Smooth muscle cell (in vitro differentiated cells): ENCODE results near the gene PLCL2. TPM values are rescaled to one million over a fixed set of nuclear protein-coding genes. Genes with fewer than 3 reads are reported as not detected.

Source experiments
- DNase-seq: peaks from one replicate; lab custom pipeline; 2025; ENCODE audit not compliant: unreplicated experiment; lab: John Stamatoyannopoulos, UW
- H2AFZ ChIP-seq: fragments of 200-600 bp; sonication (generic); 2 replicates; pipeline ENCODE4 v1.6.0; 2016; ENCODE audit warnings: antibody characterized with exemption, low read depth, mild to moderate bottlenecking
- H3F3A ChIP-seq: fragments of 200-600 bp; sonication (generic); 2 replicates; pipeline ENCODE4 v1.6.0; 2017; ENCODE audit warnings: antibody characterized with exemption, low read depth
- H3K27ac ChIP-seq: fragments of 200-600 bp; sonication (generic); 2 replicates; pipeline ENCODE4 v1.5.1; 2016; ENCODE audit warnings: low read depth, mild to moderate bottlenecking
- H3K27me3 ChIP-seq: fragments of 200-600 bp; sonication (generic); 2 replicates; pipeline ENCODE4 v1.6.1; 2016; ENCODE audit warnings: low read depth, mild to moderate bottlenecking
- H3K36me3 ChIP-seq: fragments of 200-600 bp; sonication (generic); 2 replicates; pipeline ENCODE4 v1.5.1; 2016; ENCODE audit warnings: low read depth
- H3K4me1 ChIP-seq: fragments of 200-600 bp; sonication (generic); 2 replicates; pipeline ENCODE4 v1.5.1; 2016; ENCODE audit warnings: low read depth
- H3K4me2 ChIP-seq: fragments of 200-600 bp; sonication (generic); 2 replicates; pipeline ENCODE4 v1.6.0; 2016; ENCODE audit warnings: mild to moderate bottlenecking
- H3K4me3 ChIP-seq: fragments of 200-600 bp; sonication (generic); 2 replicates; pipeline ENCODE4 v1.5.1; 2016; ENCODE audit warnings: mild to moderate bottlenecking
- H3K79me2 ChIP-seq: fragments of 200-600 bp; sonication (generic); 2 replicates; pipeline ENCODE4 v1.6.0; 2016; ENCODE audit warnings: low read depth, mild to moderate bottlenecking
- H3K9ac ChIP-seq: fragments of 200-600 bp; sonication (generic); 2 replicates; pipeline ENCODE4 v1.6.0; 2016; ENCODE audit warnings: low read depth
- H3K9me3 ChIP-seq: fragments of 200-600 bp; sonication (generic); replicated peaks from 2 replicates; pipeline ENCODE4 v1.5.1; 2016; ENCODE audit warnings: low read depth
- H4K20me1 ChIP-seq: fragments of 200-600 bp; sonication (generic); 2 replicates; pipeline ENCODE4 v1.6.0; 2016; ENCODE audit warnings: low read depth
- CTCF ChIP-seq: fragments of 200-600 bp; sonication (generic); IDR thresholded peaks from 2 replicates; pipeline ENCODE4 v1.5.1; 2017; ENCODE audit warnings: borderline replicate concordance, mild to moderate bottlenecking, antibody characterized with exemption; ENCODE audit not compliant: insufficient read depth, poor library complexity, severe bottlenecking
- WGBS: methylation state at CpG from one replicate; pipeline ENCODE4 v1.1.7; 2016; ENCODE audit warnings: low lambda C conversion rate; 5-methylcytosine and 5-hydroxymethylcytosine counted together
- polyA plus RNA-seq: library from polyadenylated mRNA; unstranded; fragments of >200 nt; fragmentation: Nextera tagmentation; extraction: Ambion mirVana; gene quantifications from 2 replicates; pipeline ENCODE4 v1.2.1, GENCODE V29; 2016
- total RNA-seq: library from RNA; depleted of rRNA; stranded (reverse); fragments of >200 nt; gene quantifications from 2 replicates; pipeline ENCODE4 v1.2.3, GENCODE V29; 2014

The PLCL2 gene
- total and polyA plus RNA-seq, 2 experiments from 2014 or later, result 2.1 to 5.0 TPM

GRCh38 chr3:16940769-16941700 lies 56.3 kb downstream of the PLCL2 start:
- Histone ChIP-seq H3K9ac (no peak overlapping the region), H4K20me1 (peaks cover 8% of the 10 kb centered on the region), H3K36me3 (no peaks in the 10 kb centered on the region), H3K4me3 (no peak overlapping the region), H3K4me2 (no peak overlapping the region), H2AFZ (no peak overlapping the region), H3K27me3 (no peaks in the 10 kb centered on the region), H3F3A (no peaks in the 10 kb centered on the region), H3K4me1 (peaks cover 3% of the 10 kb centered on the region), H3K9me3 (no peaks in the 10 kb centered on the region), H3K27ac (no peak overlapping the region), H3K79me2 (no peaks in the 10 kb centered on the region)
- no peak for DNase-seq
- WGBS, result 47% methylated on average over 7 of the region's 7 CpGs
- TF ChIP-seq CTCF, result no peak

- Histone ChIP-seq H3K27ac (no peak overlapping the region), H4K20me1 (peaks cover 8% of the 10 kb centered on the region)
- WGBS, result 81% methylated on average over 1 of the region's 1 CpG
Observed at GRCh38 chr3:16942955-16943354, 58.2 kb downstream of the PLCL2 start.

GRCh38 chr3:16943857-16944256 lies 59.1 kb downstream of the PLCL2 start:
- Histone ChIP-seq H2AFZ (no peak overlapping the region), H3K36me3 (no peaks in the 10 kb centered on the region), H3K4me1 (peaks cover 3% of the 10 kb centered on the region), H3K4me3 (no peak overlapping the region), H3K9ac (no peak overlapping the region), H3K79me2 (no peaks in the 10 kb centered on the region), H4K20me1 (peaks cover 7% of the 10 kb centered on the region), H3K27ac (no peak overlapping the region), H3K9me3 (no peaks in the 10 kb centered on the region), H3K27me3 (no peaks in the 10 kb centered on the region), H3K4me2 (no peak overlapping the region), H3F3A (no peaks in the 10 kb centered on the region)
- no peak for TF ChIP-seq CTCF
- no peak for DNase-seq

More at GRCh38 chr3:16942955-16943354, 58.2 kb downstream of the PLCL2 start:
- no peak overlapping the region for H3K9ac ChIP-seq
- peaks cover 3% of the 10 kb centered on the region for H3K4me1 ChIP-seq
- H2AFZ ChIP-seq, result no peak overlapping the region
- H3K4me2 ChIP-seq, result no peak overlapping the region
- no peaks in the 10 kb centered on the region for H3K27me3 ChIP-seq
- no peak overlapping the region for H3K4me3 ChIP-seq
- H3K79me2 ChIP-seq, result no peaks in the 10 kb centered on the region
- no peaks in the 10 kb centered on the region for H3F3A ChIP-seq
- TF ChIP-seq CTCF, result no peak
- DNase-seq, result no peak
- no peaks in the 10 kb centered on the region for H3K36me3 ChIP-seq
- H3K9me3 ChIP-seq, result no peaks in the 10 kb centered on the region
